CD4-positive, CD25-positive, alpha-beta regulatory T cell (primary cell): Measurements from ENCODE around the gene TBC1D24. TPM values are rescaled to one million over a fixed set of nuclear protein-coding genes. Genes with fewer than 3 reads are reported as not detected.

Experiments used
- ATAC-seq, 2 donors: fragments of 150-1000 bp; cut with Tn5 transposase; one replicate each; pipeline ENCODE4 v1.10.0; 2021; ENCODE audit warnings: low read depth in 2 of 2, moderate number of reproducible peaks in 2 of 2, moderate library complexity in 1 of 2
- DNase-seq, 3 donors: peaks; one replicate each; pipeline versions ENCODE4 v3.0.0 to v3.0.0-alpha.2; 2012 to 2022; ENCODE audit warnings: mixed read lengths in 1 of 3
- H3K27ac ChIP-seq: one replicate; pipeline ENCODE4 v1.7.0; 2013; ENCODE audit warnings: mild to moderate bottlenecking, low read length; ENCODE audit not compliant: insufficient read depth, poor library complexity, severe bottlenecking
- H3K27me3 ChIP-seq: one replicate; pipeline ENCODE4 v1.7.0; 2013; ENCODE audit warnings: low read length; ENCODE audit not compliant: control insufficient read depth, insufficient read depth
- H3K36me3 ChIP-seq: one replicate; pipeline ENCODE4 v1.7.0; 2013; ENCODE audit warnings: mild to moderate bottlenecking, low read length, moderate library complexity; ENCODE audit not compliant: control insufficient read depth, insufficient read depth
- H3K4me1 ChIP-seq: 2 replicates; pipeline ENCODE4 v1.7.0; 2013; ENCODE audit warnings: mild to moderate bottlenecking, low read length; ENCODE audit not compliant: insufficient read depth, control insufficient read depth, poor library complexity, severe bottlenecking
- H3K4me3 ChIP-seq: one replicate; pipeline ENCODE4 v1.7.0; 2013; ENCODE audit warnings: low read depth, mild to moderate bottlenecking, low read length, moderate library complexity
- H3K9me3 ChIP-seq, 2 experiments: 1 replicate in 1 of 2; 2 replicates in 1 of 2; pipeline ENCODE4 v1.7.0; 2013; ENCODE audit warnings: low read length in 2 of 2, mild to moderate bottlenecking in 1 of 2, moderate library complexity in 1 of 2; ENCODE audit not compliant: control insufficient read depth in 2 of 2
- H3K27ac Mint-ChIP-seq, 3 donors: one replicate each; pipeline ENCODE4 v1.8.0; 2020 to 2022; ENCODE audit warnings: mild to moderate bottlenecking in 3 of 3, mixed read lengths in 3 of 3, moderate library complexity in 2 of 3
- H3K27me3 Mint-ChIP-seq: one replicate; pipeline ENCODE4 v1.8.0; 2022; ENCODE audit warnings: mild to moderate bottlenecking, mixed read lengths
- H3K36me3 Mint-ChIP-seq: one replicate; pipeline ENCODE4 v1.8.0; 2020; ENCODE audit warnings: mixed read lengths
- H3K4me1 Mint-ChIP-seq, 4 donors: one replicate each; pipeline ENCODE4 v1.8.0; 2020 to 2022; ENCODE audit warnings: mixed read lengths in 4 of 4, mild to moderate bottlenecking in 1 of 4
- H3K4me3 Mint-ChIP-seq, 4 donors: one replicate each; pipeline ENCODE4 v1.8.0; 2020 to 2022; ENCODE audit warnings: mild to moderate bottlenecking in 4 of 4, mixed read lengths in 4 of 4, moderate library complexity in 3 of 4
- H3K9me3 Mint-ChIP-seq, 7 donors: one replicate each; pipeline ENCODE4 v1.8.0; 2020 to 2022; ENCODE audit warnings: mixed read lengths in 7 of 7, mild to moderate bottlenecking in 3 of 7, moderate library complexity in 2 of 7
- polyA plus RNA-seq, 4 donors: library from polyadenylated mRNA; unstranded; fragments of 300-500 nt; fragmentation: Illumina TruSeq; gene quantifications; one replicate each; pipeline ENCODE4 v1.2.3, GENCODE V29; 2021
- total RNA-seq: library from RNA; stranded (reverse); gene quantifications from one replicate; pipeline ENCODE4 v1.2.3, GENCODE V29; 2022

TBC1D24 gene
- total and polyA plus RNA-seq, 5 donors from 2014 or later: 0.84 to 5.8 (median 1.4) TPM

DNA sequence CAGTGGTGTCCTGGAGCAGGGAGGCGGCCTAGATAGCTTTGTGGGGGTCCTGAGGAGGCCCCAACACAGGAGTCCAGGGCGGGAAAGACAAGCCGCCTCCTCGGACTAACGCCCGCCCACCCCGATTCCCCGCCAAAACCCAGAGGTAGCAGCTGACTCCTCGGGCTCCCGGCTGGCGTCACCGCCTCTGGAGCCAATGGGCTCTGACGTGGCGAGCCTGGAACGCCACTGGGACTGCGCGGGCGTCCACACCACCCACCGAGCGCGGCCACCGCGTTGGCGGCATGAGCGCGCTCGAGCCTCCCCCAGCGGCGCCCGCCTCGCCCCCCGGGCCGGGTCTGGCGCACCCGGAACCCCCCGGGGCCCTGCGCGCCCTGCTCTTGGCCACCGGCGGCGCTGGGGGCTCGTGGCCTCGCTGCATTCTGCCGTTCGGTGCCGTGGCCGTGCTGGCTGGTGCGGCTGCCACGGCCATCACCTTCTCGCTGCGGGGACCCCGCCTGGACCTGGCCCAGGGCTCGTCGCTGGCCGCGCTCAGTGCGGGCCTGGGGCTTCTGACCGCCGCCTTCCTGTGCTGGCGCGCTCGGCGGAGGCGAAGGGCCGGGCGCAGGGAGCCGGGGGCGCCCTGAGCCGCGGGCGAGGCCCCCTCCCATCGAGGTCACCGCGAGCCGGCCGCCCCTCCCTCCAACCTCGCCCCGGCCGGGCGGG is 7.2 kb upstream of the TBC1D24 start:
- Mint-ChIP-seq H3K9me3 (no peaks in the 10 kb centered on the region), H3K4me3 (no peak overlapping the region), H3K27me3 (peaks cover 38% of the 10 kb centered on the region), H3K4me1 (peaks cover 0 to 10% (median 0%) of the 10 kb centered on the region in 4 donors), H3K27ac (no peak overlapping the region), H3K36me3 (no peaks in the 10 kb centered on the region)
- Histone ChIP-seq H3K9me3 (no peaks in the 10 kb centered on the region), H3K27me3 (peaks cover 12% of the 10 kb centered on the region), H3K36me3 (no peaks in the 10 kb centered on the region), H3K4me1 (peaks cover 28% of the 10 kb centered on the region), H3K27ac (no peak overlapping the region), H3K4me3 (no peak overlapping the region)
- no peak for DNase-seq
- ATAC-seq: no peak

- no peak overlapping the region for H3K27ac Mint-ChIP-seq
- H3K9me3 ChIP-seq: no peaks in the 10 kb centered on the region
- H3K36me3 ChIP-seq: no peaks in the 10 kb centered on the region
- no peak for ATAC-seq
- no peak for DNase-seq
- H3K4me1 ChIP-seq: peaks cover 32% of the 10 kb centered on the region
- peak overlapping the region in 1 of 4 donors; percentile 7 for H3K4me3 Mint-ChIP-seq
- H3K4me1 Mint-ChIP-seq: peaks cover 0 to 16% (median 2%) of the 10 kb centered on the region in 4 donors
- H3K27me3 ChIP-seq: peaks cover 12% of the 10 kb centered on the region
- H3K27me3 Mint-ChIP-seq: peaks cover 42% of the 10 kb centered on the region
- H3K4me3 ChIP-seq: no peak overlapping the region
- no peak overlapping the region for H3K27ac ChIP-seq
- H3K9me3 Mint-ChIP-seq: no peaks in the 10 kb centered on the region
- no peaks in the 10 kb centered on the region for H3K36me3 Mint-ChIP-seq
Measured at GRCh38 chr16:2468233-2468724, 6.6 kb upstream of the TBC1D24 start.

- no peaks in the 10 kb centered on the region for H3K36me3 ChIP-seq
- no peak overlapping the region for H3K4me3 ChIP-seq
- no peak overlapping the region for H3K27ac ChIP-seq
- no peak for ATAC-seq
- peaks cover 0 to 18% (median 2%) of the 10 kb centered on the region in 4 donors for H3K4me1 Mint-ChIP-seq
- peaks cover 12% of the 10 kb centered on the region for H3K27me3 ChIP-seq
- peaks cover 36% of the 10 kb centered on the region for H3K4me1 ChIP-seq
- H3K4me3 Mint-ChIP-seq: no peak overlapping the region
- no peak overlapping the region for H3K27ac Mint-ChIP-seq
- H3K36me3 Mint-ChIP-seq: no peaks in the 10 kb centered on the region
- no peaks in the 10 kb centered on the region for H3K9me3 ChIP-seq
- peaks cover 43% of the 10 kb centered on the region for H3K27me3 Mint-ChIP-seq
- DNase-seq: no peak
- no peaks in the 10 kb centered on the region for H3K9me3 Mint-ChIP-seq
Measured at GRCh38 chr16:2468725-2469398, 6.1 kb upstream of the TBC1D24 start.

GRCh38 chr16:2469399-2470233 is 5.3 kb upstream of the TBC1D24 start:
- no peak for ATAC-seq
- H3K4me3 Mint-ChIP-seq: peak overlapping the region in 3 of 4 donors; percentile 39 to 61 (median 57)
- H3K4me1 Mint-ChIP-seq: peaks cover 0 to 18% (median 2%) of the 10 kb centered on the region in 4 donors
- peak overlapping the region in 1 of 3 donors; percentile 26 for H3K27ac Mint-ChIP-seq
- Histone ChIP-seq H3K27ac (no peak overlapping the region), H3K4me1 (peaks cover 42% of the 10 kb centered on the region), H3K9me3 (no peaks in the 10 kb centered on the region), H3K36me3 (no peaks in the 10 kb centered on the region), H3K27me3 (peaks cover 12% of the 10 kb centered on the region), H3K4me3 (no peak overlapping the region)
- no peak for DNase-seq
- no peaks in the 10 kb centered on the region for H3K9me3 Mint-ChIP-seq
- H3K36me3 Mint-ChIP-seq: no peaks in the 10 kb centered on the region
- peaks cover 43% of the 10 kb centered on the region for H3K27me3 Mint-ChIP-seq

DNA sequence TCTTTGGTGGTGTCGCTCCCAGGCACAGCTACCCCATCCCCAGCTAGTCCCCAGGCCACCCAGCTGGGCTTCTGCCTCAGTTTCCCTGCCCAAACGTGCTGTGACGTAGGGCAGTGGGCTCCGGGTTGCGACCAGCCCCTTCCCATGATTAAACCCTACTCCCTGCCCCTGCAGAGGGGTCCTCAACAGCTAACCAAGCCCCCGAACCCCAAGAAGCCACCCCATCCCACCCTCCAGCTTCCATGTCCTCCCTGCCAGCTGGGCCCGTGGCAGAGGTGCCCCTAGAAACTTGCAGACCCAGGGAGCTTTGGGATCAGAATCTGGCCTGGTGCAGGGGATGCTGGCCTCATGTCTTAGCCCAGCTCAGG is 4.7 kb upstream of the TBC1D24 start:
- peak overlapping the region in 2 of 4 donors; percentile 54 to 66 for H3K4me3 Mint-ChIP-seq

GRCh38 chr16:2470603-2471015 is 4.3 kb upstream of the TBC1D24 start:
- Mint-ChIP-seq H3K4me1 (peaks cover 0 to 18% (median 2%) of the 10 kb centered on the region in 4 donors), H3K9me3 (no peaks in the 10 kb centered on the region), H3K27me3 (peaks cover 38% of the 10 kb centered on the region), H3K27ac (no peak overlapping the region), H3K4me3 (peak overlapping the region in 1 of 4 donors; percentile 54), H3K36me3 (no peaks in the 10 kb centered on the region)
- Histone ChIP-seq H3K36me3 (no peaks in the 10 kb centered on the region), H3K9me3 (no peaks in the 10 kb centered on the region), H3K4me3 (no peak overlapping the region), H3K27ac (no peak overlapping the region), H3K4me1 (peaks cover 48% of the 10 kb centered on the region), H3K27me3 (peaks cover 12% of the 10 kb centered on the region)
- DNase-seq (no peak), ATAC-seq (no peak)

More for the DNA sequence above, 4.7 kb upstream of the TBC1D24 start:
- Mint-ChIP-seq H3K9me3 (no peaks in the 10 kb centered on the region), H3K27me3 (peaks cover 41% of the 10 kb centered on the region), H3K27ac (no peak overlapping the region), H3K4me1 (peaks cover 0 to 18% (median 2%) of the 10 kb centered on the region in 4 donors), H3K36me3 (no peaks in the 10 kb centered on the region)
- H3K9me3 ChIP-seq: no peaks in the 10 kb centered on the region
- DNase-seq (no peak), ATAC-seq (no peak)
- peaks cover 44% of the 10 kb centered on the region for H3K4me1 ChIP-seq
- no peak overlapping the region for H3K4me3 ChIP-seq
- H3K27me3 ChIP-seq: peaks cover 12% of the 10 kb centered on the region
- no peaks in the 10 kb centered on the region for H3K36me3 ChIP-seq
- no peak overlapping the region for H3K27ac ChIP-seq

- Histone ChIP-seq H3K4me3 (no peak within 1 kb of the TSS), H3K9me3 (no peaks in the 10 kb centered on the region), H3K27ac (no peak within 1 kb of the TSS), H3K36me3 (no peaks in the 10 kb centered on the region), H3K4me1 (peaks cover 54% of the 10 kb centered on the region), H3K27me3 (peaks cover 12% of the 10 kb centered on the region)
- Mint-ChIP-seq H3K27ac (no peak within 1 kb of the TSS), H3K36me3 (no peaks in the 10 kb centered on the region), H3K4me3 (peak within 1 kb of the TSS in 2 of 4 donors; percentile 54 to 66), H3K27me3 (peaks cover 38% of the 10 kb centered on the region), H3K4me1 (peaks cover 0 to 22% (median 3%) of the 10 kb centered on the region in 4 donors), H3K9me3 (no peaks in the 10 kb centered on the region)
- ATAC-seq (no peak), DNase-seq (no peak)
Measured at GRCh38 chr16:2471016-2471652, 3.8 kb upstream of the TBC1D24 start, which contains the start of gene NTN3. Gene NTN3 (plus strand): TSS chr16:2471297. CDS start chr16:2471702, 405 bp downstream.
